ENCODE data around the gene ZMYND8. TPM values are rescaled to one million over a fixed set of nuclear protein-coding genes. Genes with fewer than 3 reads are reported as not detected.

Gene ZMYND8
- total and polyA plus RNA-seq, 2 of the 8 experiments (the other 6 are each of a cell fraction or from before 2014, with no cell fraction given): 50.5 to 163 TPM

DNA sequence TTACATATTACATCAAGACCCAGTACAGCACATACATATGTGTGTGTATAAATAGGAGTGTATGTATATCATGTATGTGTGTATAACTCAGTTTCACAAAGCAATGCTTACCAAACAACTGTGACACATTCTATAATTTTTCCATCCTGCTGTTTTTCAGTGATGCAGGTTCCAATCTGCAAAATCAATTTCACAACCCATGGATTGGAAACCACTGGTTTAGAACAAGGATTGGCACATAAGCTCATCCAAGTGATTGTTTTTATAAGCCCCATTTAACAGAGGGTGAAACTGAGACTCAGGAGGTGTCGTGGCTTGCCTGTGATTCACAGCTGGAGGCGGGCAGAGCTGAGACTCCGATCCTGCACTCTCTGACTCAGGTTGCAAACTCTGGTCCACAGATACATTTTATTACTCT is 158.2 kb downstream of the ZMYND8 start:
- no peak overlapping the region for H3K18ac ChIP-seq (ENCODE audit: extremely low read depth, low read length)
- no peak overlapping the region for H2BK120ac ChIP-seq (replicated peaks; ENCODE audit: low read depth, low read length)
- H2BK5ac ChIP-seq (ENCODE audit: low read depth, low read length): no peak overlapping the region
- no peak overlapping the region for H3K27ac ChIP-seq (ENCODE audit: low read depth, low read length)
- no peak overlapping the region for H3K4ac ChIP-seq (replicated peaks; ENCODE audit: insufficient read length, low read depth, low read length)
- H3K23me2 ChIP-seq (ENCODE audit: low read depth, low read length): no peaks in the 10 kb centered on the region
- no peaks in the 10 kb centered on the region for H3K9me3 ChIP-seq (ENCODE audit: insufficient read depth in 2 of 2, low read depth in 1 of 2, low read length in 1 of 2)
- H4K5ac ChIP-seq (ENCODE audit: insufficient read length, low read depth, low read length): no peak overlapping the region
- no peak overlapping the region for H3K9ac ChIP-seq (replicated peaks in 1 of 4; ENCODE audit: extremely low read depth in 1 of 4, low read depth in 3 of 4, low read length in 3 of 4)
- H3K27me3 ChIP-seq (replicated peaks in 1 of 4; ENCODE audit: control insufficient read depth in 3 of 4, extremely low read depth in 1 of 4, insufficient read depth in 3 of 4, low read length in 3 of 4): no peaks in the 10 kb centered on the region
- H3K4me1 ChIP-seq (replicated peaks in 1 of 4; ENCODE audit: control insufficient read depth in 3 of 4, insufficient read depth in 4 of 4, low read length in 3 of 4): peaks cover 0 to 3% (median under 1%) of the 10 kb centered on the region in 4 experiments; a peak in 3 of 7 replicates
- H3K79me1 ChIP-seq (ENCODE audit: low read depth, low read length): no peaks in the 10 kb centered on the region
- H3K4me2 ChIP-seq (ENCODE audit: insufficient read depth in 1 of 2, low read depth in 2 of 2, low read length in 2 of 2): no peak overlapping the region
- FAIRE-seq (no peak), DNase-seq (ENCODE audit: low read depth in 1 of 2, low spot score in 2 of 2) (no peak)
- H3K79me2 ChIP-seq (ENCODE audit: control insufficient read depth in 1 of 2, insufficient read depth in 2 of 2, low read length in 2 of 2): no peaks in the 10 kb centered on the region
- no peaks in the 10 kb centered on the region for H3K36me3 ChIP-seq (ENCODE audit: control insufficient read depth in 2 of 4, insufficient read depth in 4 of 4, low read length in 3 of 4)
- no peak overlapping the region for H4K91ac ChIP-seq (replicated peaks; ENCODE audit: insufficient read length, low read length)
- ChIA-PET POLR2A (ENCODE audit: partially characterized antibody) (no interaction called here), CTCF (ENCODE audit: partially characterized antibody) (interaction anchor here (1.0 to 4.5 kb wide), 6 partner anchors 15 to 199 kb away, joined by 3 to 17 read pairs (median 4); no protein-coding TSS in a partner anchor)
- no peak overlapping the region for H2AK5ac ChIP-seq (ENCODE audit: low read depth, low read length)
- WGBS, 2 experiments (ENCODE audit: extremely low coverage in 1 of 2, insufficient coverage in 1 of 2, insufficient read length in 1 of 2, insufficient replicate concordance in 2 of 2, low coverage in 1 of 2, low lambda C conversion rate in 2 of 2, missing lambda C conversion rate in 1 of 2): 83% methylated on average over 3 of the region's 3 CpGs; no CpG with 5 or more reads in 1 of the 2 experiments
- H3K14ac ChIP-seq (ENCODE audit: insufficient read length): no peak overlapping the region
- no peak overlapping the region for H3K56ac ChIP-seq (replicated peaks; ENCODE audit: insufficient read length, low read depth, low read length)
- H4K20me1 ChIP-seq (replicated peaks in 1 of 2; ENCODE audit: control insufficient read depth in 1 of 2, insufficient read depth in 2 of 2, low read length in 2 of 2): no peaks in the 10 kb centered on the region
- TF ChIP-seq FOSL1 (IDR thresholded peaks at IDR 0.05; ENCODE audit: insufficient read depth, low read depth, low read length): no peak
- TF ChIP-seq CHD1 (IDR thresholded peaks at IDR 0.05; ENCODE audit: low read depth, low read length): no peak
- no peak for TF ChIP-seq CTCF (IDR thresholded peaks at IDR 0.05; ENCODE audit: control extremely low read depth in 1 of 3, insufficient read depth in 1 of 3, low read depth in 1 of 3, low read length in 3 of 3)
- no peak for TF ChIP-seq YY1 (IDR thresholded peaks at IDR 0.05; ENCODE audit: low read depth, low read length)
- TF ChIP-seq KDM1A (IDR thresholded peaks at IDR 0.05; ENCODE audit: borderline replicate concordance, low read length): peak; percentile 54; the same call in 1 of the 2 replicates
- TF ChIP-seq SIX5 (IDR thresholded peaks at IDR 0.05; ENCODE audit: low read depth, low read length): no peak
- H2AFZ ChIP-seq (ENCODE audit: low read length): no peak overlapping the region
- H2BK12ac ChIP-seq (ENCODE audit: low read depth, low read length): no peak overlapping the region
- H2BK20ac ChIP-seq (ENCODE audit: low read length): no peak overlapping the region
- no peak overlapping the region for H2BK15ac ChIP-seq (ENCODE audit: low read length)
- H3K23ac ChIP-seq (ENCODE audit: insufficient read length): no peak overlapping the region
- H4K8ac ChIP-seq (ENCODE audit: extremely low read depth, insufficient read depth, low read length): no peak overlapping the region
- H3K4me3 ChIP-seq (ENCODE audit: extremely low read depth in 1 of 4, insufficient read depth in 2 of 4, low read depth in 3 of 4, low read length in 4 of 4): no peak overlapping the region

Measured in H1 (cell line).